Pancreas (tissue), 10 donors: ENCODE measurements around the gene ZDHHC7. TPM values are rescaled to one million over a fixed set of nuclear protein-coding genes. Genes with fewer than 3 reads are reported as not detected.

ENCODE experiments used
- ATAC-seq, 4 donors: fragments of 200-7000 bp; cut with Tn5 transposase; one replicate each; pipeline versions ENCODE4 v1.8.0 to v1.9.1; 2020; ENCODE audit warnings: mild to moderate bottlenecking in 4 of 4, moderate library complexity in 4 of 4
- DNase-seq, 6 donors: peaks; one replicate each; pipeline ENCODE4 v3.0.0-alpha.2; 2020
- FAIRE-seq: peaks from 2 replicates; lab custom pipeline; 2012; peaks lifted over from hg19 to GRCh38; lab: Jason Lieb, UNC
- H3K27ac ChIP-seq, 4 donors: fragments of 200-600 bp; sonication (generic); 1 replicate in 3 of 4; 2 replicates in 1 of 4; pipeline versions ENCODE4 v1.5.0 to v1.8.0; 2020
- H3K27me3 ChIP-seq, 4 donors: fragments of 200-600 bp; one replicate each; pipeline ENCODE4 v1.8.0; 2021
- H3K36me3 ChIP-seq, 3 donors: fragments of 200-600 bp; sonication (generic) in 1 of 3; one replicate each; pipeline versions ENCODE4 v1.5.0 to v1.8.0; 2020 to 2021
- H3K4me1 ChIP-seq, 3 donors: fragments of 200-600 bp; one replicate each; pipeline ENCODE4 v1.8.0; 2021
- H3K4me3 ChIP-seq, 4 donors: fragments of 200-600 bp; sonication (generic) in 2 of 4; one replicate each; pipeline versions ENCODE4 v1.5.0 to v1.8.0; 2020 to 2021
- H3K9me3 ChIP-seq, 4 donors: fragments of 200-600 bp; one replicate each; pipeline ENCODE4 v1.8.0; 2021
- WGBS, 2 donors: extraction: QIAGEN DNeasy Blood & Tissue Kit; methylation state at CpG; one replicate each; pipeline ENCODE4 v1.1.7; 2013; 5-methylcytosine and 5-hydroxymethylcytosine counted together
- intact Hi-C, 3 donors: fragments of 100-400 bp; cut with DNase I; formaldehyde crosslinking; loops; one replicate each; pipeline versions ENCODE4 v1.11.1 to v1.14.2; 2022
- polyA plus RNA-seq, 2 donors: library from polyadenylated mRNA; stranded (reverse); fragments of 200-250 nt; gene quantifications; one replicate each; pipeline ENCODE4 v1.2.3, GENCODE V29; 2013
- total RNA-seq, 6 donors: library from RNA; stranded (reverse); fragmentation: NEBNext Ultra II Directional in 4 of 6; extraction: Animal tissue kit (Norgen Biotek cat#: 25700) in 4 of 6; gene quantifications; one replicate each; pipeline versions ENCODE4 v1.2.1 to v1.2.4, GENCODE V29; 2021 to 2023
- TF ChIP-seq, protein P1 (sequence below), 4 donors: fragments of 200-600 bp; sonication (generic) in 3 of 4; IDR thresholded peaks; one replicate each; pipeline versions ENCODE4 v1.5.0 to v1.8.0; 2021; ENCODE audit warnings: antibody characterized with exemption in 4 of 4
- donor health status: healthy with polysubstance abuse.
- donor health status: DM: no; HTN: no; CAD: no; lungs with moderate emphysema.
- donor health status: DM: no; HTN: no; CAD: no.
- donor health status: control.
- donor health status: control.
- donor health status: Bipolar disorder and iron deficiency.
- donor health status: DM: yes; HTN: yes; CAD: no.
- donor health status: DM: no; HTN: no; CAD: no.
- donor health status: DM: no; HTN: no; CAD: no.
- donor health status: DM: yes; HTN: yes; CAD: no.

ZDHHC7 gene
- total and polyA plus RNA-seq, 8 donors, result 10.7 to 28.8 (median 17.9) TPM

DNA sequence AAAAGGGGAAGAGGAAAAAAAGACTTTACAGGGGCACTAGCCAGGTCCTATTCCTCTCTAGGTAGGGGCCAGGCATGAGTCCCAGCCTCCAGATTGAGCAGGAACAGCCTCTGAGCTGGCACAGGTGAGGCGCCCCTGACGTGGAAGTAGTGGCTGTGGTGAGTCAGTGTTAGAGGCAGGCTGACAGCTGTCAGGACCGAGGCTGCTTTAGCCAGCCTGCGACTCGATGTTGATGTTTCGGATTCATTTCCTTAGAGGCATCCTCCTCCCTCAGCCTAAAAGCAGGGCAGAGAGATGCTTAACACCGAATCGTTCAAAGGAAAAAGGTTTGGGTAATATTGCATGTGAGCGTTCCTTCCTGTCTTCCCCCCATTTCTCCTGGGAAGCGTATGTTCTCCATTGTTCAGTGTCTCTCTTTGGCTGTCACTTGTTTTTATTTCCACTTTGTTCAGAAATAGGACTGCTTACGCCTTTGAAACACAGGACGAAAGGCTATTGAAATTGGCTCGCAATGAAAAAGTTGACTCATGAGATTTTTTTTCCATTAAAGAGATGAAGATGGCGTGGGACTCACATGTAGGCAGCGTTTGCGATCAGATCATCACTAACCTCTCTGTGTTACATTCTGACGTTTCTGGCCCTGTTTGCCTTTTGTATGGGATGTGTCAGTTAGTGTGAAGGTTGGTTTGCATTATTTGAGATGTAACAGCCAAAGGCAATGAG, 17.5 kb upstream of the ZDHHC7 start:
- DNase-seq (peak; percentile 77 to 91 (median 82)), ATAC-seq (peak; percentile 74 to 85 (median 78)), FAIRE-seq (no peak)
- H3K4me3 ChIP-seq, result peak overlapping the region; percentile 70 to 98 (median 88)
- intact Hi-C loops, result no loop called here
- TF ChIP-seq, protein P1, sequence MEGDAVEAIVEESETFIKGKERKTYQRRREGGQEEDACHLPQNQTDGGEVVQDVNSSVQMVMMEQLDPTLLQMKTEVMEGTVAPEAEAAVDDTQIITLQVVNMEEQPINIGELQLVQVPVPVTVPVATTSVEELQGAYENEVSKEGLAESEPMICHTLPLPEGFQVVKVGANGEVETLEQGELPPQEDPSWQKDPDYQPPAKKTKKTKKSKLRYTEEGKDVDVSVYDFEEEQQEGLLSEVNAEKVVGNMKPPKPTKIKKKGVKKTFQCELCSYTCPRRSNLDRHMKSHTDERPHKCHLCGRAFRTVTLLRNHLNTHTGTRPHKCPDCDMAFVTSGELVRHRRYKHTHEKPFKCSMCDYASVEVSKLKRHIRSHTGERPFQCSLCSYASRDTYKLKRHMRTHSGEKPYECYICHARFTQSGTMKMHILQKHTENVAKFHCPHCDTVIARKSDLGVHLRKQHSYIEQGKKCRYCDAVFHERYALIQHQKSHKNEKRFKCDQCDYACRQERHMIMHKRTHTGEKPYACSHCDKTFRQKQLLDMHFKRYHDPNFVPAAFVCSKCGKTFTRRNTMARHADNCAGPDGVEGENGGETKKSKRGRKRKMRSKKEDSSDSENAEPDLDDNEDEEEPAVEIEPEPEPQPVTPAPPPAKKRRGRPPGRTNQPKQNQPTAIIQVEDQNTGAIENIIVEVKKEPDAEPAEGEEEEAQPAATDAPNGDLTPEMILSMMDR (IDR thresholded peaks at IDR 0.05), result no peak
- WGBS, 2 donors, result 27% methylated on average over 17 of the region's 17 CpGs
- H3K27ac ChIP-seq, result peak overlapping the region; percentile 75 to 88 (median 82)
- no peaks in the 10 kb centered on the region for H3K36me3 ChIP-seq
- no peaks in the 10 kb centered on the region for H3K9me3 ChIP-seq
- peaks cover 0 to 18% (median 7%) of the 10 kb centered on the region in 3 donors for H3K4me1 ChIP-seq
- H3K27me3 ChIP-seq, result no peaks in the 10 kb centered on the region

DNA sequence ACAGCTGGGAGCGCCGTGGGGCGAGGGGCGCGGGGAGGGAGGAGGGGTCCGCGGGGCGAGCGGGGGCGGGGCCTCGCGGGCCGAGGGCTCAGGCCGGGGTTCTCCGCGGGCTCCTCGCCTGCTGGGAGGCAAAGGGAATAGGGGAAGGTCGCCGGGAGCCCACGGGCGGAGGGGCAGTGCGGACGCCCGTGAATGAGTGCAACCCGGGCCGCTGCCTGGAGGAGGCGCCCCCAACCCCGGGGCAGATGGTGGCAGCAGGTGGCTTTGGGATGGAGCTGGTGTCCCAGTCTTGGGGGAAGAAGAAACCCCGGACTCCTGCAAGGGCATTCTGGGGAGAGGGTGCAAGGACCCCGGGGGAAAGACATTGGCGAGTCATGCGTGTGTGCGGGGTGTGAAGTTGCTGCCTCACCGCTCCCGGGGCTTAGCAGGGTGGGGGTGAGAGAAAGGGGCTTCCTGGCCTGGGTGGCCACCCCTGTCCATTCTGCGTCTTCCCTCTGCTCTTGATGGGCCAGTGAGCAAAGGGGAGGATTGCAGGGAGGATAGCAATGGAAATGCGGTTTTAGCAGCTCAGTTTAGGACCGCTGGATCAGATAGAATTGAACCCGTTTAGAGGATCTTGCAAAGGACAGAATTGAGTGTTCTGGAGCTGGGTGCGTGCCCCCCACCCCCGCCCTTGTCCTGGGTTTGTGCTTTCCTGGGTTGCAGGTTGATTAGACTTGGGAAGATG, 16.8 kb upstream of the ZDHHC7 start:
- intact Hi-C loops, result no loop called here
- peak in 2 of 6 donors; percentile 39 to 74 for DNase-seq
- H3K4me1 ChIP-seq, result peaks cover 0 to 18% (median 7%) of the 10 kb centered on the region in 3 donors
- peak overlapping the region; percentile 75 to 88 (median 82) for H3K27ac ChIP-seq
- H3K36me3 ChIP-seq, result no peaks in the 10 kb centered on the region
- ATAC-seq, result peak; percentile 9 to 37 (median 18)
- peak overlapping the region; percentile 70 to 98 (median 88) for H3K4me3 ChIP-seq
- TF ChIP-seq, protein P1 (IDR thresholded peaks at IDR 0.05), result no peak
- no peak for FAIRE-seq
- no peaks in the 10 kb centered on the region for H3K9me3 ChIP-seq
- 2 to 3% methylated on average over 38 to 41 of the region's 41 CpGs for WGBS, 2 donors
- no peaks in the 10 kb centered on the region for H3K27me3 ChIP-seq

DNA sequence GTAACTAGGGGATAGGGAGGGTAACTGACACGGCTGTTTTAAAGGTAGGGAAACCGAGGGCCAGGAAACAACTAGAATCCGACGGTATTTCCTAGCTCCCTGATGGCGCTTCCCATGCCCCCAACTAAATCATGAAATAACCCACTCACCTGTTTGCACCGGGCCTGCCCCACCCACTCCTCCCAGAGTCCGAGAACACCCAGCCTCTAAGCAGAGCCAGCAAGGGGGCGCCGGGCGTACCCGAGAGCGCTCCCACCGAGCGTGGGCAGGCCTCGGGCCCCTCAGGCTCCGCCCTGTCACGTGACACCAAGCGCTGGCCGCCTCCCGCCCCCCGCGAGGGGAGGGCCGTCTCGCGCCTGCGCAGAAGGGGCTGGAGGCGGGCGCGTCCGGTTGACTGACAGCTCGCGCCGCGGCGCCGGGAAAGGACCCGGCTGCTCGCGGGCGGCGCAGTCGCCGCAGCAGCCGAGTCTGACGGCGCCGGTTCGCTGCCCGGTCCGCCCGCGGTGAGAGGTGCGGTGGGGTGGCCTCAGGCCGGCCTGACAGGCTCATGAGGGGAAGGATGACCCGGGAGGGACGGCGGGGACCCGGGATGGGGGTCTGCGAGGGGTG, 16.1 kb upstream of the ZDHHC7 start, which contains the start of gene KIAA0513:
KIAA0513 (plus strand) TSS at position 447 of the 609 bp plus-strand sequence. CDS start 39,277 bp downstream, outside the sequence.
- no peaks in the 10 kb centered on the region for H3K36me3 ChIP-seq
- ATAC-seq (peak; percentile 80 to 88 (median 86)), FAIRE-seq (no peak), DNase-seq (peak; percentile 91 to 100 (median 97))
- H3K4me1 ChIP-seq, result peaks cover 0 to 18% (median 7%) of the 10 kb centered on the region in 3 donors
- H3K27ac ChIP-seq, result peak within 1 kb of the TSS; percentile 75 to 88 (median 82)
- intact Hi-C loops, result no loop called here
- no peaks in the 10 kb centered on the region for H3K9me3 ChIP-seq
- TF ChIP-seq, protein P1 (IDR thresholded peaks at IDR 0.05), result no peak
- 0 to 1% methylated on average over 52 to 59 of the region's 59 CpGs for WGBS, 2 donors
- no peaks in the 10 kb centered on the region for H3K27me3 ChIP-seq
- H3K4me3 ChIP-seq, result peak within 1 kb of the TSS; percentile 70 to 98 (median 88)

DNA sequence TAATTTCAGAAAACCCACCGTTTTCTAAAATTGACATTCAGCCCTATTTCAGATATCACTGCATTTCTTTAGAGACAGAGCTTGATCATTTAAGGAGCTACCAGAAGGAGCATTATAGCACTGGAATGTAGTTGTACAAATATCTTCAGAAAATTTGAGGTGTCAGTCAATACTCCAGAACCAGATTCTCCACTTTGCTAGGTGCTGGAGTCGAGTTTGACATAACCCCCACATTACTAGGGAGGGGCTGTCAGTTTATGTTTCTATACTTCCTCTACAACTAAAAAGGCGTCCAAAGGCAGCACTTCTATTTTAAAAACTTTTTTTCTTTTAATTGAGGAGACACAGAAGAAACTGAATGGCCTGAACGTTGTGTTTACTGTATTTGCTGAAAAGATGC, 15.4 kb upstream of the ZDHHC7 start:
- TF ChIP-seq, protein P1 (IDR thresholded peaks at IDR 0.05), result no peak
- Histone ChIP-seq H3K27ac (no peak overlapping the region), H3K4me1 (peaks cover 0 to 18% (median 7%) of the 10 kb centered on the region in 3 donors), H3K27me3 (no peaks in the 10 kb centered on the region), H3K4me3 (peak overlapping the region; percentile 70 to 98 (median 88)), H3K9me3 (no peaks in the 10 kb centered on the region), H3K36me3 (no peaks in the 10 kb centered on the region)
- intact Hi-C loops, result no loop called here
- no peak for DNase-seq
- no peak for FAIRE-seq
- ATAC-seq, result no peak
- WGBS, 2 donors, result 26 to 36% methylated on average over 4 of the region's 4 CpGs
